ENCODE results near the gene RABGAP1L. TPM values are rescaled to one million over a fixed set of nuclear protein-coding genes. Genes with fewer than 3 reads are reported as not detected.

Gene RABGAP1L
- total and polyA plus RNA-seq, 10 donors: 30.3 to 125 (median 77.7) TPM

DNA sequence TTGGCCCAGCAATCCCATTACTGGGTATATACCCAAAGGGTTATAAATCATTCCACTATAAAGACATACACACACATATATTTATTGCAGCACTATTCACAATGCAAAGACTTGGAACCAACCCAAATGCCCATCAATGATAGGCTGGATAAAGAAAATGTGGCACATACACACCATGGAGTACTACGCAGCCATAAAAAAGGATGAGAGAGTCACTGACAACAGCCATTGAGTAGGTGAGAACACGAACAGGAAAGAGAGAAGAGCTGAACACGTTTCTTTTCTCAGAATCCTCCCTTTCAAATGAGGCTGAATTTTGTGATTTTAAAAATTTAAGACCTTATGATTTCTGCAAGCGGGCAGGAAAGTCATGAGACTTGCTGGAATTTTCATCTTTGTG lies 10.1 kb upstream of the RABGAP1L start:
- Histone ChIP-seq H3K4me3 (no peak overlapping the region), H3K27ac (no peak overlapping the region), H3K9me3 (peaks cover 0 to 10% (median 0%) of the 10 kb centered on the region in 8 donors), H3K27me3 (replicated peaks in 1 of 7) (no peaks in the 10 kb centered on the region), H3K4me1 (peaks cover 3 to 16% (median 5%) of the 10 kb centered on the region in 6 donors), H3K36me3 (no peaks in the 10 kb centered on the region)
- intact Hi-C loops (cut with DNase I; ENCODE audit: low total_unique reads): no loop called here
- DNase-seq: no peak
- WGBS, 5 donors: 69 to 84% (median 81%) methylated on average over 4 of the region's 4 CpGs
- no peak for TF ChIP-seq POLR2AphosphoS5 (IDR thresholded peaks at IDR 0.05)
- TF ChIP-seq, protein P1, sequence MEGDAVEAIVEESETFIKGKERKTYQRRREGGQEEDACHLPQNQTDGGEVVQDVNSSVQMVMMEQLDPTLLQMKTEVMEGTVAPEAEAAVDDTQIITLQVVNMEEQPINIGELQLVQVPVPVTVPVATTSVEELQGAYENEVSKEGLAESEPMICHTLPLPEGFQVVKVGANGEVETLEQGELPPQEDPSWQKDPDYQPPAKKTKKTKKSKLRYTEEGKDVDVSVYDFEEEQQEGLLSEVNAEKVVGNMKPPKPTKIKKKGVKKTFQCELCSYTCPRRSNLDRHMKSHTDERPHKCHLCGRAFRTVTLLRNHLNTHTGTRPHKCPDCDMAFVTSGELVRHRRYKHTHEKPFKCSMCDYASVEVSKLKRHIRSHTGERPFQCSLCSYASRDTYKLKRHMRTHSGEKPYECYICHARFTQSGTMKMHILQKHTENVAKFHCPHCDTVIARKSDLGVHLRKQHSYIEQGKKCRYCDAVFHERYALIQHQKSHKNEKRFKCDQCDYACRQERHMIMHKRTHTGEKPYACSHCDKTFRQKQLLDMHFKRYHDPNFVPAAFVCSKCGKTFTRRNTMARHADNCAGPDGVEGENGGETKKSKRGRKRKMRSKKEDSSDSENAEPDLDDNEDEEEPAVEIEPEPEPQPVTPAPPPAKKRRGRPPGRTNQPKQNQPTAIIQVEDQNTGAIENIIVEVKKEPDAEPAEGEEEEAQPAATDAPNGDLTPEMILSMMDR (IDR thresholded peaks at IDR 0.05 in 8 of 11, conservative IDR thresholded peaks at IDR 0.05 in 3 of 11): no peak
- TF ChIP-seq POLR2A (IDR thresholded peaks at IDR 0.05): no peak

DNA sequence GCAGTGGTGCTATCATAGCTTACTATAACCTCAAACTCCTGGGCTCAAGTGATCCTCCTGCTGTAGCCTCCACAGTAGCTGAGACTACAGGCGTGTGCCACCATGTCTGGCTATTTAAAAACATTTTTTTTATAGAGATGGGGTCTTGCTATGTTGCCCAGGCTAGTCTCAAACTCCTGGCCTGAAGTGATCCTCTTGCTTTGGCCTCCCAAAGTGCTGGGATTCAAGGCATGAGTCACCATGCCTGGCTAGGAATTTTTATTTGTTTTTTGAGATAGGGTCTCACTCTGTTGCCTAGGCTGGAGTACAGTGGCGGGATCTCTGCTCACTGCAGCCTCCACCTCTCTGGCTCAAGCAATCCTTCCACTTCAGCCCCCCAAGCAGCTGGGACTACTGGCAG lies 8.8 kb upstream of the RABGAP1L start:
- Histone ChIP-seq H3K4me3 (no peak overlapping the region), H3K27ac (no peak overlapping the region), H3K9me3 (peaks cover 0 to 10% (median 0%) of the 10 kb centered on the region in 8 donors), H3K27me3 (replicated peaks in 1 of 7) (no peaks in the 10 kb centered on the region), H3K36me3 (no peaks in the 10 kb centered on the region), H3K4me1 (peaks cover 3 to 16% (median 5%) of the 10 kb centered on the region in 6 donors)
- no peak for DNase-seq
- TF ChIP-seq POLR2AphosphoS5 (IDR thresholded peaks at IDR 0.05) (no peak), POLR2A (IDR thresholded peaks at IDR 0.05) (no peak)
- TF ChIP-seq, protein P1 (IDR thresholded peaks at IDR 0.05 in 8 of 11, conservative IDR thresholded peaks at IDR 0.05 in 3 of 11): no peak
- WGBS, 5 donors: 95 to 100% (median 98%) methylated on average over 2 of the region's 2 CpGs
- intact Hi-C loops (cut with DNase I; ENCODE audit: low total_unique reads): no loop called here

DNA sequence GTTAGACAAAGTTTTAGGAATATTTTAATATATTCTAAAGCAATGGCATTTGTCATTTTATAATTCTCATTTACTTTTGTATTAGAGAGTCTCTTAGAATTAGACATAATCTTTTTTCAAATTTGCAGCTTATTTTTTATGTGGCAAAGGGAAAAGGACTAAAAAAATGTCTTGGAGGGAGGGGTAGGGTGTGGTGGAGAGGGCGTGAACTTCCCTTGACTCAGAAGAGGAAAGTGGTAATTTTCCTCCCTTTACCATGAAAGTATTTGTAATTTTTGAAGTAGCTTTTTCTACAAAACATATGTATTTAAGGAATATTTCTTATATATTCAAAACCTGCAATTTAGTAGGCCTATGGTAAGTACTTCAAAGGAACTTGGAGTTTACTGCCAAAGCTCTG lies 6.9 kb upstream of the RABGAP1L start:
- Histone ChIP-seq H3K27ac (no peak overlapping the region), H3K9me3 (peaks cover 0 to 10% (median 0%) of the 10 kb centered on the region in 8 donors), H3K36me3 (no peaks in the 10 kb centered on the region), H3K27me3 (replicated peaks in 1 of 7) (no peaks in the 10 kb centered on the region), H3K4me3 (no peak overlapping the region), H3K4me1 (peaks cover 6 to 27% (median 11%) of the 10 kb centered on the region in 6 donors)
- DNase-seq: no peak
- intact Hi-C loops (cut with DNase I; ENCODE audit: low total_unique reads): no loop called here
- TF ChIP-seq POLR2A (IDR thresholded peaks at IDR 0.05) (no peak), POLR2AphosphoS5 (IDR thresholded peaks at IDR 0.05) (no peak)
- TF ChIP-seq, protein P1 (IDR thresholded peaks at IDR 0.05 in 8 of 11, conservative IDR thresholded peaks at IDR 0.05 in 3 of 11): no peak
- 46 to 70% (median 64%) methylated on average over 1 of the region's 1 CpG for WGBS, 5 donors

DNA sequence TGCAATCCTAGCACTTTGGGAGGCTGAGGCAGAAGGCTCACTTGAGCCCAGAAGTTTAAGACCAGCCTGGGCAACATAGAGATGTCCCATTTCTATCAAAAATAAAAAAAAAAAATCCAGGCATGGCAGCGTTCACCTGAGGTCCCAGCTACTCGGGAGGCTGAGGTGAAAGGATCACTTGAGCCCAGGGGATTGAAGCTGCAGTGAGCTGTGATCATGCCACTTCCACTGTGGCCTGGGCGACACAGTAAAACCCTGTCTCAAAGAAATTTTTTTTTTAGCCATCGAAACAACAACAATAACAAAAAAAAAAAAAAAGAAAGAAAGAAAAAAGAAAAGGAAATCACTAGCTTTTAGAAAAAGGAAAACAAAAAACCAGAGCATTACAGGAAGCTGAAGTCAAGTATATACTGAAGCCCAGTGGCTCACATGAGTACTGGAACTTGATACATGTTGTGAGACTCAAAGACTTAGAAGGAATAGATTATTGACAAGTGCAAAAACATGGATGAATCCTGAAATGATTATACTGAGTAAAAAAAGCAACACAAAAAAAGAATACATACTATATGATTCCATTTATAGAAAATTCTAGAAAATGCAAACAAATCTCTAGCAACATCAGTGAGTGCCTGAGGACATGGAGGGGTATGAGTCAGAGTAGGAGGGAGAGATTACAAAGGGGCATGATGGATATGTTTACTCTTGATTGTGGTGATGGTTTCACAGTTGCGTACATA lies 6.1 kb upstream of the RABGAP1L start:
- 63 to 77% (median 70%) methylated on average over 5 of the region's 5 CpGs for WGBS, 5 donors
- no peak overlapping the region for H3K4me3 ChIP-seq
- H3K36me3 ChIP-seq: no peaks in the 10 kb centered on the region
- TF ChIP-seq, protein P1 (IDR thresholded peaks at IDR 0.05 in 8 of 11, conservative IDR thresholded peaks at IDR 0.05 in 3 of 11): no peak
- TF ChIP-seq POLR2A (IDR thresholded peaks at IDR 0.05) (no peak), POLR2AphosphoS5 (IDR thresholded peaks at IDR 0.05) (no peak)
- intact Hi-C loops (cut with DNase I; ENCODE audit: low total_unique reads): no loop called here
- no peaks in the 10 kb centered on the region for H3K27me3 ChIP-seq (replicated peaks in 1 of 7)
- H3K27ac ChIP-seq: no peak overlapping the region
- H3K9me3 ChIP-seq: peaks cover 0 to 5% (median 0%) of the 10 kb centered on the region in 8 donors
- no peak for DNase-seq
- peaks cover 15 to 35% (median 19%) of the 10 kb centered on the region in 6 donors for H3K4me1 ChIP-seq

Data from spleen (tissue), 11 donors.